HG03439 (cell line): Measurements from ENCODE around the gene AVPR2.

ENCODE experiments used
- ATAC-seq: cut with Tn5 transposase; IDR thresholded peaks from one replicate; pipeline ENCODE4 v1.9.1; 2021; ENCODE audit warnings: mild to moderate bottlenecking, moderate library complexity; ENCODE audit not compliant: unreplicated experiment

The AVPR2 gene

DNA sequence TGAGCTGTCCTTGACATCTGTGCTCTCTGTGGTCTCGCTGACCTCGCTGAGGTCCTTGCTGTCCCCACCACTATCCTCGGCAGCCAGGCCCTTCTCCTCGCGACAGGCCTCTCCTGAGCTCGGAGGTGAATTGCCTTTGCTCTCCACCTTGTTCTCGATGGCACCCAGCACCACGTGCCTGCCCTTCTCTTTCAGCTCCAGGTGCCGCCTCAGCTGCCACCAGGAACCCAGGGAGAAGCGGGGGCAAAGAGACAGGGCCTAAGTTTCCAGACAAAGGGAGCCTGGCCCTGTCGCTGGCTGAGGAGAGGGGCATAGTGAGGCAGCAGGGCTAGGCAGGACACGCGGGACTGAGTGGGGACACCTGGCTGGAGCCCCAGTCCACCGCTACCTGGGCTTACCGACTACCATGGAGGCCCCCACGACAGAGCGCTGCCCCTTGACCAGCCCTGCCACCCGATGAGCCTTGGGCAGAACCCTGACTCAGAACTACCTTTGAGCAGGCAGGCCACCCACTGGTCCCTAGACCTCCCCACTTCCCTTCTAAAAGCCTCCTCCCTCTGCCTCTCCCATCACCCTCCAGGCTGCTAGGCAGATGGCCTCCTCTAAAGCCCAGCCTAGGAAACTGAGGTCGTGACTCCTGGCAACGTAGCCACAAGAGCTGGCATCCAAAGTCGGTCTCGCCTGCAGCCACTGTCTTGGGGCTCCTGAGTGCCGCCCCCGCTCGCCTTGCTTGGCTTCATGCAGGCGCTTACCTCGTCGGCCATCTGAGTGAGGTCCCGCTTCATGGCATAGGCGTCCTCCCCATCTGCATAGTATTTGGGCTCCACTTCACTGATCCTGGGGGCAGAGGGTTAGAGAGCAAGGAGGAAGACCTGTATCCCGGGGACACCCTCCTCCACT is 25.8 kb downstream of the AVPR2 start:
- no peak for ATAC-seq

DNA sequence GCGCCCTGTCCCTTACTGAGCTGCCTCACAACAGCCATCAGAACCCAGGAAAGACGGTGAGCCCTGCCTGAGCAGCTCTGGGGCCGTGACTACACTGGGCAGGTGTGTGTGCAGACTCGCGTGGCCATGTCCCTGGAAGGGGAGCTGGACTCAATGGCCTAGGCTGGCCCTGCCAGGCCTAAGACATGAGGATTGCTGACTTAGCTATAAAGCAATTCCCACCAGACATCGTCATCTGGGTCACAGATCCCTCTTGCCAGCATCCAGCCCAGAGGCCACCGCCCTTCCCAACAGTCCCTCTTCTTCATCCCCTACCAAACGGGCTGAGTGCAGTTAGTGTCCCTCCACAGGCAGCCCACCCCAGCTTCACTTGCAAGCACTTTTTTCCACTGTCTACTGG is 26.7 kb downstream of the AVPR2 start:
- ATAC-seq = no peak

DNA sequence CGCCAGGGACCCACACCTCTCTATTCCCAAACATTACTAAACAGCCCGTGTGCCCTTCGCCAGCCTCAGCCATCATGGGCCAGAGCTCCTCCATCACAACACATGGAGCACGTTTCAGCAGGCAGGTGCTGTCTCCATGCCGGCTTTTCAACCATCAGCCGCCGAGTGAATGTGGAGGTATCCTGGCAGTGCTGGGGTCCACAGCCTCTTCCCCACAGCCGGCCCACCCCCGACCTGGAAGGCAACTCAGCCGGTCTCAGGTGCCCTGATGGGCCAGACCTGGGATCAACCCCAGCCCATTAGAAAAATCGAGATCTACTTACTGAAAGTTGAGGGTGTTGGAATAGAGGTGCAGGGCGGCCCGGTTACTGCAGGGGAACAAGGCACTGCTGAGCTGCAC is 27.3 kb downstream of the AVPR2 start:
- no peak for ATAC-seq

DNA sequence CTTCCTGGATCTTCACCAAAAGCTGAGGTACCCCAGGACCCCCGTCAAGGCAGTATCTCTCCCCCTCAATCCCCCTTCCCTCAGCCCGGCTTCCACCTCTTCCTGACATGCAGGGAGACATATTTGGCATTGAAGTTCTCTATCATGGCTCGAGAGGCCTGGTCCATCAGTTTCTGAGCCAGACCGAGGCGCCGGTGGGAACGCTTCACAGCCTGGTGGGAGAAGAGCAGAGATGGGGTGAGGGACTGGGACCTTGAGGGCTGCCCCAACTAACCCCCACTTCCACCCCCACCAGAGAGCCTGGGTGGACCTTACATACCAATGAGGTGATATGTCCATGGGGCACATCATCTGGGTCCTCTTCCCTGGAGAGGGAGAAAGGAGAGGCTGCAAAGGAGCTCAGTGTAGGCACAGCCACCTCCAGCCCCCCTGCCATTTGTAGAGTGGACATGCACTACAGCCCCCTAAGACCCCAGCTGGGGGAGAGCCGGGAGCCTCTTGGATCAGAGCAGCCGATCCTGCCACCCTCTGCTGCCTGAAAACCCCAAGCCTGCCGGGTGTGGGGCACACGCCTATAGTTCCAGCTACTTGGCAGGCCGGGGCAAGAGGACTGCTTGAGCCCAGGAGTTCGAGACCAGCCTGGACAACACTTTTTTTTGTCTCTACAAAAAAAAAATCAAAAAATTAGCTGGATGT is 27.9 kb downstream of the AVPR2 start:
- ATAC-seq = no peak

DNA sequence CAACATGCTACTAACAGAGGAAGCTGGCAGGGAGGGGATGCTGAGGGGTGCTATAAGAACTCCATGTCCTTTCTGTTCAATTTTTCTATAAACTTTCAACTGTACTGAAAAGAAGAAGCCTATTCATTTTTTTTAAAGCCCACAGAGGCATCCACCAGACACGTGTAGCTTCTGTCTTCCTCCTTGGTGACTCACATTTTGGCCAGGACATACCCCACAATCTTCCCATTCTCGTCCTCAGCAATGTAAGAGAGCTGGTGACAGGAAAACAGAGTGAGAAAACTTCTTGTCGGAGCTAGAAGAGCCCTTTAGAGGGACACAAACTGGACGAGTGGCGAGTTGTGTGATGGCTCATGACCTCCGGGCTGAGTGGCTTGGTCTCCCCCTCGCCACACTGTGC is 29.3 kb downstream of the AVPR2 start:
- no peak for ATAC-seq

DNA sequence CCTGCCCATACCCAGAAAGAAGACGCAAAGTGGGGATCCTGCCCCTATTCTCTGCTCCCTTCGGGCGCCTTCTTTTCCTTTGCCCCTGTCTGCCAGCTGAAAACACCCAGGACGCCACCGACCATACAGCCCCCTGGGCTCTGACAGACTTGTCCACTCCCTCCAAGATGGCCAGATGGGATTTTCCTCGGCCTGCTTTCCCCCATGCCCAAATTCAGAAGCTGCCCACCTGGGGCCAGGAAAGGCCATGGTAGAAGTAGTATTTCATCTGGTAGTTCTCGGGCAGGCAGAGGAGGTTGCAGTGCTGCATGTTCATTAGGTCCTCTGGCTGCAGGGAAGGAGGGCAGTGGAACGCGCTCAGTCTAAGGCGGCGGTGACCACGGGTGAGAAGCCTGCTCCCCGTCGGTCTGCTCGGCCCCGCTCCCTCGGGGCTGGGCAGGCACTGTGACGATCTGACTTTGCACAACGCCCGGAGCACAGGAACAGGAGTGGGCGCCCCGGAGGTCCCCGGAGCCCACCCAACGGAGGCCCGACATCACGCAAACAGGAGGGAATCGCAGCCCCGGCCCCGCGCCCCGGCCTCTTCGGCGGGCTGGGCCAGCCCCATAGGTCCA is 29.8 kb downstream of the AVPR2 start:
- no peak for ATAC-seq

DNA sequence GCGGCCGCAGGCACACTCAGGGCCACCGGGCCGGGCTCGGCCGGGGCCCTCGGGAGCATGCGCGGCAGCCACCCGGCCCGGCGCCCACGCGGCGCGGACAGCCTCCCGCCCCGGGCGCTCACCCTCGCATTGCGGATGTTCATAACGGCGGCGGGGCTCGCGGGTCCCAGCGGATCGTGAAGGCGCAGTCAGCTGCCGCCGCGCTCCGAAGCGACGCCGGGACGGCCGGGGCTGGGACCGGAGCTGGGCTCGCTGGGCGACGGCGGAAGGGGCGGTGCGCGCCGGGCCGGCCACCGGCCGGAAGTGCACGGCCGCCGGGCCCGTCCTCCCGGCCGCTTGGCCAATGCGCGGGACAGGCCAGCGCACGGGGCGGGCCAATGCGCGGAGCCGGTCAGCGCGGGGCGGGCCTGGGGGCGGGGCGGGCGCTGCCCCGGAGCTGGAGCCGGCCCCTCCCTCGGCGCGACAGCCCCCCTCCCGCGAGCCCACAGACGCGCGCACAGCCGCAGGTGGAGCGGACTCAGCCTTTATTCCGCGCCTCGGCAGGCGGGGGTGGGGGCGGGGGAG is 30.4 kb downstream of the AVPR2 start, which contains the start of gene NAA10:
NAA10 (minus strand) TSS at position 276 of the 564 bp plus-strand sequence; CDS start at position 143, 133 bp downstream.
- peak; percentile 71 for ATAC-seq

DNA sequence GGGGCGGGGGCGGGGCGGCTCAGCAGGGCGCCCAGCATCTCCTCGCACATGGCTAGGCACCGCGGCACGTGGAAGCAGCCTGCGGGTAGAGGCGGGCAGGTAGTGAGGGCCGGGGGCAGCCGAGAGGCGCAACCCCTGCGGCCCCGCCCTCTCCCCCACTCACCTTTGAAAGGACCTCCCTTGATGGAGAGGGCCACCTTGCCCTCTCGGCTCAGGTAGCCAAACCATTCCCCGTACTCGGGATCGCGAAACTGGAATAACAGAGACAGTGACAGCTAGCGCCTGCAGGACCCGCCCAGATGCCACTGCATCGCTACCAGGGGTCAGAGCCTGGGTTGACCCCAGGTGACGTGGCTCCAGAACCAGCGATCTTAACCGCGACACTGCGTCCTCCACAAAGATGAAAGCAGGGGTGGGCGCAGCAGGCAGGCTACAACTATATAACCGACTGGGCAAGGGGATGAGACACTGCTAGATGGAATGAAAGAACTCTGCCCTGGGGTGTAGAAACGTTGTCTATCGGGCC is 30.9 kb downstream of the AVPR2 start:
- ATAC-seq = no peak

DNA sequence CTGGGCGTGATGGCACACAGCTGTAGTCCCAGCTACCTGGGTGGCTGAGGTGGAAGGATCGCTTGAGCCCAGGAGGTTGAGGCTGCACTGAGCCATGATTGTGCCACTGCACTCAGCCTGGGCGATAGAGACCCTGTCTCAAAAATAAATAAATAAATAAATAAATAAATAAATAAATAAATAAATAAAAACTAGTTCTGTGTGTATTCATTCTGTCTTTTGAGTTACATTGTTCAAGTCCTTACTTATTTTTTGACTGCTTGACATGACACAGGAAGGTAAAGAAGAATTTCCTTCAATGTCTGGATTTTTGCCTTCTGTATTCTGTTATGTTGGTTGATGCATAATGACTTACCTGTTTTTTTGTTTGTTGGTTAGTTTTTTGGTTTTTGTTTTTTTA is 32.6 kb downstream of the AVPR2 start:
- no peak for ATAC-seq

DNA sequence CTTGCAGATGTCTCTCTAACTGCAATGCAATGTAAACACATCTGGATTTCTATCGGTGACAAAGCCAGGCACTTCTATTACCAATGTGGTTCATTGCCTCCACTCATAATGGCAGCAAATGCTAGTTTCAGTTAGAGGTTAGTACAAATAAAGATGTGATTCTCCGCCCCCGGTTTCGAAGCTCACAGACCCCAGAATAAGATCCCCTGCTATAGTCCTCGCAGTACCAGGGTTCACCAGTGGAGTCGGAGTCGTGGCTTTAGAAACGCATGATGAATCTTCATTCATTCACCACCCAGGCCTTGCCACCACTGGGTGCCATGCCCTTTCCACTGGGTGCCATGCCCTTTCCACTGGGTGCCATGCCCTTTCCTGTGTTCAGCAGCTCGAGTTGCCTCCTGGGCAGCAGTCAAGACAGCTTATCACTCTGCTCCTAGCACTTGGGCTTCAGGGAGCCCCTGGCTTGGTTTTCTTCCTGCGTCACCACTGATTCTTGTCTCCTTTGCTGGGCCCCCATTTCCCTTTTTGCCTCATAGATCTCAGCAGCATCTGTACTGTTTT is 33.8 kb downstream of the AVPR2 start:
- no peak for ATAC-seq

DNA sequence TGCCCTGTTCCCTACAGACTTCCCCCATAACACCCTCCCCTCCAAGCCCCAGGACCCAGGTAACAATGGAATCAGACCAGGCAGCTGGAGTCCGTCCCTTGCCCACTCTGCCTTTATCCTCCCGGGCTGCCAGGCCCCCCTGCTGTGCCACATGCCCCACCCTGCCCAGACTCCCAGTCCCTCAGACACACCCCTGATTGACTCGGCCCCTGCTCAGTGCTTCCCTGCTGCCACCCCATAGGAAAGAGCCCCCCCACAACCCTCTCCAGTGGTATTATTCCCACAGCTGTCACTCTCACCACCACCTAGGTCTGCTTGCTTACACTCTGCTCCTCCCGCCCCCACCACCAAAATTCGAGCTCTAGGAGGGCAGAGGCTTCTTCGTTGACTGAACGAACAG is 35.1 kb downstream of the AVPR2 start:
- ATAC-seq = no peak

DNA sequence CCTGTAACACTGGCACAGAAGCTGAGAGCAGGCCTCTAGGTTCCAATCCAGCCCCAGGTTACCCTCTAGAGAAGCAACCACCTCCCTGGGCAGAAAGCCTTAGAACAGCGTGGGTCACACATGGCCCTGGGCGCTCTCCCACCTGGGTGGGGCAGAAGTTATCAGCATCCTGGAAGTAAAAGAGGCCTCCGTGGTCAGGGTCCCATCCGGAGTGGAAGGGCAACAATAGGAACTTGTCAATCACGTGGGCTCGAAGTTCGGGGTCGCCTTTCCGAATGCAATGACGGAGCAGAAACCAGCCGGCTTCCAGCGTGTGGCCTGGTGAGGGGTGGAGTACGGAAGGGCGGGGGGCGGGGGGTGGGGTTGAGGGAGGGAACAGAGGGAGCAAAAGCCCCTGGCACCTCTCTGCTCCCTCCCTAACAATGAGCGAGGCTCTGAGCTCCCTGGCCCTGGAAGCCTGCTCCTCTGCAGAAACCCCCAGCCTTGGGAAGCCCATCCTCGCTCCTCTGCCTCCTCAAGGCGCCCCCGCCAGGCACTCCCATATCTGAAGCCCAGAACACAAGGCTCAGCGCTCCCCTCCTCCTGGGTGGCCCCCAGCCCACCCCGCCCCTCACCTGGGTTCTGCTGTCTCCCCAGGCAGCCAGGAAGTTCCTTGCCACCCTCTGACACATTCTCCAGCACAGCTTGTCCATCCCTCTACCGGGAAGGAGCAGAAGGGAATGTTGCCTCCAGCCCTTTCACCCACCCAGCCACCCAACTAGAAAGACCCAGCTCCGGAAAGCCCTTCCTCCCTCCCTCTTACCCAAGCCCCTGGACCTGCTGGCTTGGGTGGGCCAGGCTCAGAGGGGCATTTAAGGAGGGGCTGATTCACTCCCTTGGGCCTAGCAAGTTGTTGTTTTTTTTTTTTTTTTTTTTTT is 37.1 kb downstream of the AVPR2 start:
- ATAC-seq = no peak

DNA sequence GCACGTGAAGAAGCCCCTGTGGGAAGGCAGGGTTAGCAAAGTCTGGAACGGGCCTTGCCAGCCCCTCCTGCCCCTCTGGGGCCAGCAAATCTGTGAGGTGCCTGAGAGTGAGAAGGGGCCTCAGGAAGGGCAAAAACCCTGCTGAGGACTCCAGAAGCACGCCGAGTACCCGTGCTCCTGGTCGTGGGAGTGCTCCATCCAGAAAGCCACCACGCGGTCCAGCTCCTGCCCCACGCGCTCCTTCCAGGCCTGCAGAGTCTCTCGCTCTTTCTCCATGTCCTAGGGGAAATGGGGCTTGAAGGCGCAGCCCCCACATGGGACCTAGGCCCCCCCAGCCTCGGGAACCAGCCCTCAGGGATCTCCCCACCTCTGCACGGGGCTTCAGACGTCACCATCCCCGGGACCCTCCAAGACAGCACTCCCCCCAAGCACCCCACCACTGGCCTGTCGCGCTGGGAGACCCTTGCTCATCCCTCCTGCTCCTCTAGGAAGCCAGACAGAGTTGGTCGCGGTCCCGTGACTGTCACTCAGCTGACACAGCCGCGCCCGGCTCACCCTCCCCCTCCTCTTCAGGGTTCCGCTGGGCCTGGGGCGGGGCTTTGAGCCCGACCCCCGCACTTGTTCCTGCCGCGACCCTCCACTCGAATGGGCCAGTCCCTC is 39.8 kb downstream of the AVPR2 start, which contains the start of gene RENBP:
RENBP (minus strand) TSS at position 504 of the 660 bp plus-strand sequence; CDS start at position 471, 33 bp downstream.
- no peak for ATAC-seq

DNA sequence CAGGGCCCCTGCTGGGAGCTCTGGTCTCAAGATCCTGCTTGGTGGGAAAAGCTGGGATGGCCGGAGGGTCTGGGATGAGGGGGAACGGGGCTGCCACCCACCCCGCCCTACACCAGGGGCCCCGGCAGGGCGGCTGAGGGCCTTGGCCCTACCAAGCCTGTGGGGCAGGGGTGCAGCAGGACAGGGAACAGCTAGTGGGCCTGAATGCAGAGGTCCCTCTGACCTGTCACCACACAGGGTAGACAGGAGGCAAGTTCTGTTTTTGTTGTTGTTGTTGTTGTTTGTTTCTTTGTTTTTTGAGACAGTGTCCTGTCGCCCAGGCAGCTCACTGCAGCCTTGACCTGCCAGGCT is 40.3 kb downstream of the AVPR2 start:
- ATAC-seq = no peak

DNA sequence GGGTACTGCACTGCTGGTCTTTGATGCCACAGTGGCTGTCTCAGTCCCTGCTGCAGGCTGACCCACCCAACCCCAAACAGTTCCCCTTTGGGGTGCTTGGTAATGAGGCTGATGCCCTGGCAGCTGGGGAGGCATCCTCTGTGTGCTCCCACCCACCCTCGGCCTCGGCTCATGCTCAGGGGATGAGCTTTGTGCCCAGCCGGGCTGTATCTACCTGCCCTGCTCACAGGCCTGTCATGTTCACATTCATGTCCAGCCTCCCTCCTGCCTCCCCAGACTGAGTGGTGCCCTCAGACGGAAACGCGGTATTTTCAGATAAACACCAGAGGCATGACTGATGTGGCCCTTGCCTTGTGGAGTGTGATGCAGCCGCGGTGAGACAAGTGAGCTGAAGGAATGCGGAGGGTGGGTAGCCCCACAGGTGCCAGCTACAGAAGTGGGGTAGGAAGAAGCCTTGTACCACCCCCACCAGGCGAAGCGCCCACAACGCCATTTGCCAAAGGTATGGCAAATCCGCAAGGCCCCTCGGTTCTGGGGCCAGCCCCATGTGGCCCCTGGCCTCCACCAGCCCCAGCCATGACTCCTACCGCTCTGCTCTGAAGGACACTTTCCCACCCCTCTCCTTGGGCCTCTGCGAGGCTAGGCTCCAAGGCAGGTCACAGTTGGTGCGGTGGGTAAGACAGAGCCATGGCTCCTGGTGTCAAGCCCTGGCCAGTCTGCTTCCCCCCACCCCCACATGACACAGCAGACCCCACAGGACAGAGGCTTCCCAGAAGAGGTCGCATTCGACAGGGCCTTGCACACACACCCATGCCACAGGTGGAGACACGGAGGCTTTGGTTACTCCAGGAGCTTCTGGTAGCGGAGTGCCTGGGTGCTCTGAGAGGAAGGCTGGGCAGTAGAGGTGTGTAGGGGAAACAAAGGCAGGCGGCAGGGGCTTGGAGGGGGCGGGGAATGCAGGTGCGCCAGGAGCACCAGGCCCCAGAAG is 41.8 kb downstream of the AVPR2 start:
- no peak for ATAC-seq

DNA sequence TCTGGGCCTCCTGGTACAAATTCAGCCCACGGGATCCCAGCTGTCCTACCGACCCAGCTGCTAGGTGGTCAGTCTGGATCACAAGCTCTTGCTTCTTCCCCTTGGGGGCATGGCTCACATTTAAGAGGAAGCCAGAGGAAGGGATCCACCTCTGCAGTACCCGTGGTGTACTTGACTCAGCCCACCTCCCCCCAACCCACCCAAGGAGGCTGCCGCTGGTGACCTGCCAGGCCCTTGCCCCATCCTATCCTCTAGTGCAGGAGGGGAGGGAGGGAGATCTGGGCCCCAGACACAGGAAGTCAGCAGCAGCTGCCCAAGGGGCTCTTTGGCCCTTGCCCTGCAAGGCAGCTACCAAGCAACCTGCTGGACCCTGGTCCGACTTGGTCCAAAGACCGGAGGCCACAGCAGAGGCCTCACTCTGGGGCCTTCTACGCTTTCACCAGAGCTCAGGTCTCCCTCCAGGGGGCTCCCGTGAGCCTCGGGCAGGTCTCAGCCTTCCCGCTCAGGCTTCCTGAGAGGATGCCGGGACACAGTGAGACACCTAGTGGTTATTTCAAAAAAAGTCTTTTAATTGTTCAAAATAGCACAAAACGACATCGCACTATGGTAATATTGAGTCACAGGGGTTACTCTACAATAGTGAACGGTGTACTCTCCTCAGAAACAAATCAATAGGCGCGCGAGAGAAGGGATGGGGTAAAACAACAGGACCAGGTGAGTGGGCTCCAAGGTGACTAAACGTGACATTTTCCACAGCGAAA is 42.7 kb downstream of the AVPR2 start:
- peak; percentile 55 for ATAC-seq

DNA sequence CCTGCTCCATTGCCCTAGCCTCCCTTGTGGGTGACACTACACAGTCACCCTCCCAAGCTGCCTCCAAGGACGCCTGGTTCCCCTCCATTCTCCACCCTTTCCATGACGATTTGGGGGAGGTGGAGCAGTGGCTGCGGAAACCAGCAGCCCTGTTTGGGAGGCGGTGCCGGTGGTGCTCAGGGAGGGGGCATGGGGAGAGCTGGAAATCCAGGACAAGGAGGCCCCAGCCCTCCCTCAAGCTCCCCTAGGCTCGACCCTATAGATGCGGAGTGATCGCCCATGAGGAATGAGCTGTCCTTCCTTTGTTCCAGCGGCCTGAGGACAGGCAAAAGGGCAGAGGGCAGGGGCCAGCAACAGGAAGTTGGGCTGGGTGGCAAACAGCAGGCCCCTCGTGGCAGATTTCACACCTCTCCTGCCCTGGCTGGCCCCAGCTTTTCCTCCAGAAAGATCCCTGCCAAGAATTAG is 43.6 kb downstream of the AVPR2 start:
- ATAC-seq = no peak
